Esophagus mucosa (tissue), 1 donor: ENCODE results near the gene NUBPL. TPM values are rescaled to one million over a fixed set of nuclear protein-coding genes. Genes with fewer than 3 reads are reported as not detected.
"Not testable (repeated sequence)": the region's sequence is repeated elsewhere in the genome, so short reads cannot be mapped to it uniquely, and the experiment has no call there.

Experiments used
- ATAC-seq: fragments of 200-7000 bp; cut with Tn5 transposase; one replicate; pipeline ENCODE4 v1.9.1; 2020
- total RNA-seq: library from RNA; stranded (reverse); gene quantifications from one replicate; pipeline ENCODE4 v1.2.4, GENCODE V29; 2023
- donor health status: DM: yes; HTN: yes; CAD: no.

NUBPL gene
- total RNA-seq, 1 donor from 2014 or later = 6.8 TPM

DNA sequence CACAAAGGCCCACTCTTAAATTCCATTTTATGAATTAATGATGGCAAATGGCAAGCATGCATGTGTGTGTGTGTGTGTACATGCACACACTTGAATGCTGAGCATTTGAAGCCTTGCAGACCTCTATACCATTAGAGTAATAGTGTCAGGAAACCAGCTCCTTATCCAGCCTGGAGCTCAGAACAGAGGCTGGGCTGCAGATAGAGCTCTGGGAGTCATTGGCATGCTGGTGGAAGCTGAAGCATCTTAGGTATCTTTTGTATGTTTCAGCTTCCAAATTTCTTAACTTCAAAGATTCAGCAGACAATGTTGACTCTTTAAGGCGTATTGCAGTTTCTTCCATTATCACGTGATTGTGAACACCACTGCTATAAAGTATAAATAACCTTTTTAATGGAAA, 323.0 kb downstream of the NUBPL start:
- no peak for ATAC-seq

DNA sequence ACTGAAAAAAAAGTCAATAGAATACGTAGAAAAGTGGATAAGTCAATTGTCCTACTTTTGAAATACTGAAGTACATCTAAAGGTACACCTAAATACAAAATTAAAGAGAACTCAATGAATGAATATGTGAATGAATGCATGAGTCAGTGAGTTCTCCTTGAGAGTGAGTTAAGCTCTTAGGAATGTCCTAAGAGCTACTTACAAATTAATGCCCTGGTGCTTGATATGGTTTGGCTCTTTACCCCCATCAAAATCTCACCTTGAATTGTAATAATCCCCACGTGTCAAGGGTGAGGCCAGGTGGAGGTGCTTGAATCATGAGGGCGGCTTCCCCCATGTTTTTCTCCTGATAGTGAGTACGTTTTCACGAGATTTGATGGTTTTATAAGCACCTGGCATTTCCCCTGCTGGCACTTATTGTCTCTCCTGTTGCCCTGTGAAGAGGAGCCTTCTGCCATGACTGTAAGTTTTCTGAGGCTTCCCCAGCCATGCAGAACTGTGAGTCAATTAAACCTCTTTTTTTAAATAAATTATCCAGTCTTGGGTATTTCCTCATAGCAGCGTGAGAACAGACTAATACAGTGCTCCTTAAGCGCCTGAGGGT, 323.7 kb downstream of the NUBPL start:
- peak; percentile 56 for ATAC-seq

DNA sequence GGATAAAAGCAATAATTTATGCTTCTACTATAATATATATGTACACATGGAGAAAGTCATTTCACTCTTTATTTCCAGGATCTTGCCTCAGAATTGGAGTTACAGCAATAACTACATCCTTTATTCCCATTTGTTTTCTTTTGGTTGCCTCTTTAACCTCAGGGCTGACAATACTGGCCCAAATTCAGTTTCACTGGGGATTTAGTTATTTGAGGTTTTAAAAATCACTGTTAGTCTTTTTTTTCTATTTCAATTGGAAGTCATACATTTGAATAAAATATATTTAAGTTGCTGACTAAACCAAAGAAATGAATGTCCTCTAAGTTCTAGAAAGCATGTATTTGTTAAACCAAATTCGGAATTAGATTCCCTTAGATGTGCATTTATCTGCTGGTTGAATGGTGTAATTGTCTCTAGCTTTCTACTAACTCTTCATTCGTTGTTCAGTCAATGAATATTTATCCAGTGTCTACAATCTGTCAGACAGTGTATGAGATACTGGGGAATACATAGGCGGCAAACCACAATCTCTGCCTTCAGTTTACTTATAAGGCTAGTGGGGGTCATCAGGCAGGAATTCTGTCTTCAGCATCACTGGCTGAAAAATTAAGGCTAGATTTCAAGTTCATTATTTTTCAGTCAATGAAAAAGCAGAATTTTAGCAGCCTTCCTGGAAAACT, 325.1 kb downstream of the NUBPL start:
- ATAC-seq = no peak

DNA sequence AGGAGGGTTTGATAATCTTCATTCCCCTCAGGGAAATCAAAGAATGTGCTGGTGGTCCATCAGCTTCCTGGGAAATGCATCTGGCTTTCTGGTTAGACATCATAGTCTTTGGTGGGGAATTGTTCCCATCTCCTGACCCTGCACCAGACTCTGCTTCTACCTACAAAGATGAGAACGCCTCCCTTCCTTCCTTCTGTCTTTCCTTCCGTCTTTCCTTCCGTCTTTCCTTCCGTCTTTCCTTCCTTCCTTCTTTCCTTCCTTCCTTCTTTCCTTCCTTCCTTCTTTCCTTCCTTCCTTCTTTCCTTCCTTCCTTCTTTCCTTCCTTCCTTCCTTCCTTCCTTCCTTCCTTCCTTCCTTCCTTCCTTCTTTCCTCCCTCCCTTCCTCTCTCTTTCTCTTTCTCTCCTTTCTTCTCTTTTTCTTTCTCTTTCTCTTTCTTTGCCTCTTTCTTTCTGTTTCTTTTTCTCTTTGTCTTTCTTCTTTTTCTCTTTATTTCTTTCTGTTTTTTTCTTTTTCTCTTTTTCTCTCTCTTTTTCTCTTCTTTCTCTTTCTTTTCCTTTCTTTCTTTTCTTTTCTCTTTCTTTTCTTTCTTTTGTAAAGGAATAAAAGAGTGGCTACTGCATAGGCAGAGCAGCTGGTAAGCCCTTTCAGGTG, 326.9 kb downstream of the NUBPL start:
- no peak for ATAC-seq

DNA sequence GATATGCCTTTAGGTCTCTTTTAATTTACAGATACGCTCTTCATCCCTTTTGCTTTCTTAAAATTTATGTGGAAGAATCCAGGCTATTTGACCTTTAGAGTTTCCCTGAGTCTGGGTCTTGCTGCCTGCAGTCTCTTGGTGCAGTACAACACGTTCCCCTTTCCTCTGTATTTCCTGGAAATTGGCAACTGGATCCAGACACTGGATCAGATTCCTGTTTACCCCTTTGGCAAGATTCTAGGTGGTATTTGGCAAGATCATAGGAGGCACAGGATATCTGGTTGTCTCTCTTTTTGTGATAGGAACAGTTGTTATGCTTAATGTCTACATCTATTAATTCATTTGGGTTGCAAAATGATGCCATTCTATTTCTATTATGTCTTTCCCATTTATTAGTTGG, 328.1 kb downstream of the NUBPL start:
- no peak for ATAC-seq

DNA sequence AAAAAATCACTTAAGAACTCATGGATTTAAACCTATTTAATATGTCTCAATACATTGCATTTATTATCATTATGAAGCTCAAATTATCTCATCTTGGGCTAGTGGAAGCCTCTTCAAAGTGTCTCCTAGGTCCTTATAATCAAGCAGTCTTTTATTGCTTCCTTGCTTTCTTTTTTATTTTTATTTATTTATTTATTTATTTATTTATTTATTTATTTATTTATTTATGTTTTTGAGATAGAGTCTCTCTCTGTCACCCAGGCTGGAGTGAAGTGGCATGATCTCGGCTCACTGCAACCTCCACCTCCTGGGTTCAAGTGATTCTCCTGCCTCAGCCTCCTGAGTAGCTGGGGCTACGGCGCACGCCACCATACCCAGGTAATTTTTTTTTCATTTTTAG, 329.0 kb downstream of the NUBPL start:
- not testable (repeated sequence) for ATAC-seq

DNA sequence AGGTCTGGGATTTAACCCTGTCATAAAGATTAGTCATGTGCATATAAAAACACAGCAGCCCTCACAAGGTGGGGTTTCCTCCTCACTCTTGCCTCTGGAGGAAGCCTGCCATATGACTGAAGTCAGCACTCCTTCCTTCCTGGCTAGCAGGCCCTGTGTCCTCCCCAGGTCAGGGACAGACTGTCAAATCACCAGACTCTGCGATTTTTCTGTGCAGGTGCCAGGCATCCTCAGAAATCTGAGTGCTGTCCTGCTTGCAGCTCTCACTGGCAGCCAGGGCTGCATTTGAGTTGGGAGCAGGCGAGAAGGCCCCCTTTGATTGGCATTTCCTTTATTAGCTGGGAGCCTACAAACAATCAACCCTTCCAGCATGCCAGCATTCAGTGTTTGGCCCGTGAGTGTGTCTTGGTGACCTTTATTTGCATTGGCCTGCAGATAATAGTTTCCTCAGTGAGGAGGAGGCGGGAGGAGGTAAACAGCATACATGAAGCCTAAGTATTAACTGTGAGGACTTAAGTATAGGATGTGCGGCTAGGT, 332.1 kb downstream of the NUBPL start:
- ATAC-seq = no peak

DNA sequence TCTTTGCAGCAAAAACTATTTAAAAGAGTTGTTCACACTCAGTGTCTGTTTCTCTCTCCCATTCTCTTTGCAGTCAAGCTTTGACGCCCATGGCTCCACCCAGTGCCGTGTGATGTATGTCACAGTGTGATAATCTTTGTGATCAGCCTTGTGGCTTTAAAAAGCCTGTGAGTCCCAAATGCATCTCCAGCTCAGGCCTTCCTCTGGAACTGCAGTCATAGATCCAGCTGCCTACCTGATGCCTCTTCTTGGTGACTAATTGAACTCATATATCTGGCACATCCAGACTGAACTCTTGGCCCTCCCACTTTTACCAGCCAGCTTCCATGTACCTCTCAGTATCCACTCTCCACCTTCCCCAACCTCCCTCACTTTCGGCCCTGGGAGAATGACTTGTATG, 333.1 kb downstream of the NUBPL start:
- ATAC-seq = no peak

DNA sequence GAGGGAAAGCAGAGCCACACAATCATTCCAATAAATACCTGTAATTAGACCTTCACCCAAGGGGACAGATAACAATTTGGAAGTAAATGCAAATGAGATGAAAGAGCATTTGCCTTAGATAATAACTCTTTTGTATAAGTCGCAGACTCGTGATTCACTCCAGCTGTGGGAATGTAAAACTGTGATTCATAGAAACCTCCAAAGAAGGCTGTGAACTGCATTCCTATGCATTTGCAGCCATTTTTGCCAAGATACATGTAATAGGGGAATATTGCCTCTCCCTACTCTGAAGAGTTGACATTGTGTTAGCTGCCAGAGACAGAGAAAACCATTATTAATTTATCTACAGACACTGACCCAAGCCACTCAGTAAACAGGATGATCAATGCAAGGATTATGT, 334.0 kb downstream of the NUBPL start:
- no peak for ATAC-seq

DNA sequence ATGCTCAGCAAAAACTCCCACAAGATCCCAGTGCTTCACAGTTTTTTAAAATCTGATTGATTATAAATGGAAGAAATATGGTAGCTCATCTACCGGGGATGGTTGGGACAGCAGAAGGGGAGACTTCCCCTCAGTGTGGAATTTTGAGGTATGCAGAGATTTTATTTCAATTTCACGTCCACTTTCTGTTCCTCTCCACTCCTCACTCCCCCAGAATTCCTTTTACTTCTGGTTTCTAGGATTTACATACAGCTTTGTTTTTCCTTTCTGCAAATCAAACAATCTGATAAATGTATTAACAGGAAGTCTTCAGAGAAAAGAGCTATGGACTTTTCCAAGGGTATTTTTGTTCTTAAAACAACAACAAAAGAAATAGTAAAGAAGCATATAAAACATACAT, 334.4 kb downstream of the NUBPL start:
- ATAC-seq = no peak

DNA sequence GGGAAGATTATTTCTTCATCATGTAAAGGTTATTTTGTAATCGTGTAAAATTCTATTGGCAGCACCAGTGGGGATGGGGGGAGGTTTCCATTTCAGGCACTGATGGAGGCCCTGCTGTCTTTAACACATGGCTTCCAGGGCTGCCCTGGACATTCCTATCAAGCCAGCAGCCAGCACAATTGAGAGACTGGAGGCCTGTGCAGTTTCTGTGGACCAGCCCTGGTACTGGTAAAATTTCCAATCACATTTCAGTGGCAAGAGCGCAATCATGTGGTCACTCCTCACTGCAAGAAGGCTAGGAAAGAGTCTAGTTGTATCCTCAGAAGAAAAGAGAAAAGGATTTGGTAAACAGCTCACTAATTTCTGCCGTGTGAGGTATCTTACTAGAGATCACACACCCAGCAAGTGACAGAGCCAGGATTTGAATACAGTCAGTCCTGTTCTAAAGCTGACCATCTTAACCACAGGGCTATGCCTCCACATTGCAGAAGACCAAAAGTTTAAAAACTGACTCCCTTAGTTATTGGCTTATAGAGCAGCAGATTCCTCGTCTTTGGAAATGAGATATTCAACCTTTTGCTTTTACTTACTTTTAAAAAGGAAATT, 336.5 kb downstream of the NUBPL start:
- ATAC-seq = no peak

DNA sequence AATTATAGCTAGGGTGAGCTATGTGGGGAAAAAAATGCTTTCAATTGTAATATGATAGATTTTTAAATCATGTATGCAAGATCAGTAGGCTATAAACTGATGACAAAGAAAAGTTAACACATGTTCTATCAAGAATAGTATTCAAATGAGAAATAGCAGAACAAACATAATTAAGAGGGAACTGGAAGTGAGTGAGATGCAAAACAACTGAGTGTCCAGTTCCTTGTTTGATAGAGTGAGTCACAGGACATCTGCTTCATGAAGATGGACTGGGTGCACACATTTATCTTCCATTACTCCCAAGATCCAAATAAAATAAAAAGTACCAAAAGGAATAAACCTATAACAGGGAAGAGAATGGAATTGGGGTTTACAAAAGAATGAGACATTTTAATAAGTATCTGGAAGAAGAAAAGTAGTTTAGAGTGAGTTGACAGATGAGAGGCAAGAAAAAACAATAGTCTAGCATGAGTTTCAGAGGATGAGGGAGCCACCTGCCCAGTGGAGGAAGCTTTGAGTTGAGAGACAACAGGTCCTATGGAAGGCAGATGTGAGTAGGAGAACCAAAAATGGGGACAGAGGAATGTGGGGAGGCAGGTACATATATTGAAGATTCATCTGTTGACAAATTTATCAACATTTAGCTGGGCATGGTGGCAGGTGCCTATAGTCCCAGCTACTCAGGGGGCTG, 337.8 kb downstream of the NUBPL start:
- ATAC-seq = no peak

DNA sequence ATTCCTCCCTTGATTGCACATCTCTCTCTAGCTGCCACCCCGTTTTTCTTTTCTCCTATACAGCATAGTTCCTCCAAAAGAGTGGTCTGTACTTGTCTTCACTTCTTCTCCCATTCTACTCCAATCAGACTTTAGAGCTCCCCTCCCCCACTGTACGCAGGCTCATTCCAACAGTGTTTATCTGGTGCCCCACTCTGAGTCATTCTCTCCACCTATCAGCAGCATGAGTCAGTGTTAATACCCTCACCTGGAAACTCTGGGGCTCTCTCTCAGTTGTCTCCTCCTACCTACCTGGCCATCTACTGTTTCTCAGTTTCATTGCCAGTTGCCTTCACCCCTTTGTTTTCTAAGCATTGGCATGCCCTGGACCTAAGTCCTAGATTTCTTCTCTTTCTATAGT, 340.8 kb downstream of the NUBPL start:
- ATAC-seq = peak; percentile 79

DNA sequence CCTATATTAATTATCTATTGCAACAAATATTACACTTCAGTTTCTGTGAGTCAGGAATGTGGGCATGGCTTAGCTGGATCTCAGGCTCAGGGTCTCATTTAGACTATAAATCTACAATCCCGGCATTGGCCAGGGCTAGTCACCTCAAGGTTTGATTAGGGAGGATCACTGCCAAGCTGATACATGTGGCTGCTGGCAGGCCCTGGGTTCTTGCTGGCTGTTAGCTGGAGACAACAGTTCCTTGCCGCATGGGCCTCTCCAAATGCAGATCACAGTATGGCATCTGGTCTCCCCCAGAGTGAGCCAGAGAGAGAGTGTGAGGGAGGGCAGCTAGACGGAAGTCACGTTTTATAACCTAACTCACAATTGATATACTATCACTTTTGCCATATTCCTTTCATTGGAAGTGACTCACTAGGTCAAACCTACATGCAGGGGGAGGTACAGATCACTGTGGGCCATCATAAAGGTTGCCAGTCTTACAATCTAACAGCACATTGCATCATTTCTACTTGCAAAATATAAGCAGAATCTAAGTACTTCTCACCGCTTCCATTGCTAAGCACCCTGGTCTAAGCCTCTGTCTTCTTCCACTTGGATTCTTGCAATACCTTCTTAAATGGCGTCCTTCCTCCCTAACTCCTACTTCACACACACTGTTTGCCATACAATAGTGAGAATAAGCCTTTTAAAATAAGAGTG, 341.9 kb downstream of the NUBPL start:
- no peak for ATAC-seq

DNA sequence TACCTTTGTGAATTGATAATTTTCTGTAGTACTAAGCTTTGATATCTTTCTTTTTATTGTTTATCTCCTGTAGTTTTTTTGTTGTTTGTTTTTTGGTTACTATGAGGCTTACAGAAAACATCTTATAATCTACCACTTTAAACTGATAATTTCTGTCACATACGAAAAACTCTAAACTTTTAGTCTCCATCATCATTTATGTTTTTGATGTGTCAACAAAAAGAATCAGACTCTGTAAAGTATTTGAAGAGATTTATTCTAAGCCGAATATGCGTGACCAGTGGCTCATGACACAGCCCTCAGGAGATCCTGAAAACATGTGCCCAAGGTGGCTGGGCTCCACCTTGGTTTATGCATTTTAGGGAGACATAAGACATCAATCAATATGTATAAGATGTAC, 348.8 kb downstream of the NUBPL start:
- ATAC-seq = no peak

Other genes with a start within 250 kb of the NUBPL start
- gene HEATR5A, start 140.9 kb upstream of the NUBPL start, total RNA-seq = 25.8 TPM
- 23.2 TPM for gene DTD2, start 103.9 kb upstream of the NUBPL start, total RNA-seq
- not detected for gene GPR33, start 73.4 kb upstream of the NUBPL start, total RNA-seq